Breast epithelium (tissue), 3 donors: ENCODE results near the gene RIPPLY3.

Experiments used
- POLR2AphosphoS5 ChIP-seq, 3 donors: sonication (generic); formaldehyde crosslinking; IDR thresholded peaks; one replicate each; pipeline ENCODE4 v1.6.1; 2017; ENCODE audit warnings: antibody characterized with exemption in 3 of 3
- TF ChIP-seq, protein P1 (sequence below), 3 donors: fragments of 450-650 bp; IDR thresholded peaks; one replicate each; pipeline ENCODE4 v1.5.1; 2016 to 2017; ENCODE audit warnings: antibody characterized with exemption in 3 of 3, mild to moderate bottlenecking in 3 of 3, moderate library complexity in 3 of 3

GRCh38 chr21:37064841-37065240 is 58.3 kb downstream of the RIPPLY3 start:
- no peak for TF ChIP-seq POLR2AphosphoS5 (IDR thresholded peaks at IDR 0.05)
- TF ChIP-seq, protein P1, sequence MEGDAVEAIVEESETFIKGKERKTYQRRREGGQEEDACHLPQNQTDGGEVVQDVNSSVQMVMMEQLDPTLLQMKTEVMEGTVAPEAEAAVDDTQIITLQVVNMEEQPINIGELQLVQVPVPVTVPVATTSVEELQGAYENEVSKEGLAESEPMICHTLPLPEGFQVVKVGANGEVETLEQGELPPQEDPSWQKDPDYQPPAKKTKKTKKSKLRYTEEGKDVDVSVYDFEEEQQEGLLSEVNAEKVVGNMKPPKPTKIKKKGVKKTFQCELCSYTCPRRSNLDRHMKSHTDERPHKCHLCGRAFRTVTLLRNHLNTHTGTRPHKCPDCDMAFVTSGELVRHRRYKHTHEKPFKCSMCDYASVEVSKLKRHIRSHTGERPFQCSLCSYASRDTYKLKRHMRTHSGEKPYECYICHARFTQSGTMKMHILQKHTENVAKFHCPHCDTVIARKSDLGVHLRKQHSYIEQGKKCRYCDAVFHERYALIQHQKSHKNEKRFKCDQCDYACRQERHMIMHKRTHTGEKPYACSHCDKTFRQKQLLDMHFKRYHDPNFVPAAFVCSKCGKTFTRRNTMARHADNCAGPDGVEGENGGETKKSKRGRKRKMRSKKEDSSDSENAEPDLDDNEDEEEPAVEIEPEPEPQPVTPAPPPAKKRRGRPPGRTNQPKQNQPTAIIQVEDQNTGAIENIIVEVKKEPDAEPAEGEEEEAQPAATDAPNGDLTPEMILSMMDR (IDR thresholded peaks at IDR 0.05) = no peak
